Subcutaneous adipose tissue (tissue), 4 donors: ENCODE data around the gene USP43. TPM values are rescaled to one million over a fixed set of nuclear protein-coding genes. Genes with fewer than 3 reads are reported as not detected.

Experiments
- total RNA-seq, 4 donors: library from RNA; depleted of rRNA; stranded (reverse); fragments of >200 nt; gene quantifications; one replicate each; pipeline ENCODE4 v1.1.0, GENCODE V29; 2016
- TF ChIP-seq, protein P1 (sequence below): fragments of 450-650 bp; IDR thresholded peaks from one replicate; pipeline ENCODE4 v1.5.1; 2016; ENCODE audit warnings: low read depth, mild to moderate bottlenecking, control low read depth, antibody characterized with exemption, moderate library complexity

The USP43 gene
- total RNA-seq, 4 donors from 2014 or later: 0.22 to 0.51 TPM; not detected in 2

DNA sequence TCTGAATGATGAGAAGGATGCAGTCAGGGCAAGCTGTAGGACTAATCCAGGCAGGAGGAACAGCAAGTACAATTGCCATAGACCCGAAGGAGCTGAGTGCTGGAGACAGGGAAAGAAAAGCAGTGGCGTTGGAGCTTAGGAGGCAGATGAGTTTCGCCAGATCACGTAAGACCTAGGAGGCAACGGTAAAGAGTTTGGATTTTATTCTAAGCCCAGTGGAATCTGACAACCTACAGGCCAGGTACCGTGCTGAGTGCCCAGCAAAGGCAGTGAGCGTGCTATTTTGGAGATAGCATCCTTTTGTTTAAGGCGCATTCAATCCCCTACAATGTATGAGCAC lies 1.2 kb downstream of the USP43 start:
- TF ChIP-seq, protein P1, sequence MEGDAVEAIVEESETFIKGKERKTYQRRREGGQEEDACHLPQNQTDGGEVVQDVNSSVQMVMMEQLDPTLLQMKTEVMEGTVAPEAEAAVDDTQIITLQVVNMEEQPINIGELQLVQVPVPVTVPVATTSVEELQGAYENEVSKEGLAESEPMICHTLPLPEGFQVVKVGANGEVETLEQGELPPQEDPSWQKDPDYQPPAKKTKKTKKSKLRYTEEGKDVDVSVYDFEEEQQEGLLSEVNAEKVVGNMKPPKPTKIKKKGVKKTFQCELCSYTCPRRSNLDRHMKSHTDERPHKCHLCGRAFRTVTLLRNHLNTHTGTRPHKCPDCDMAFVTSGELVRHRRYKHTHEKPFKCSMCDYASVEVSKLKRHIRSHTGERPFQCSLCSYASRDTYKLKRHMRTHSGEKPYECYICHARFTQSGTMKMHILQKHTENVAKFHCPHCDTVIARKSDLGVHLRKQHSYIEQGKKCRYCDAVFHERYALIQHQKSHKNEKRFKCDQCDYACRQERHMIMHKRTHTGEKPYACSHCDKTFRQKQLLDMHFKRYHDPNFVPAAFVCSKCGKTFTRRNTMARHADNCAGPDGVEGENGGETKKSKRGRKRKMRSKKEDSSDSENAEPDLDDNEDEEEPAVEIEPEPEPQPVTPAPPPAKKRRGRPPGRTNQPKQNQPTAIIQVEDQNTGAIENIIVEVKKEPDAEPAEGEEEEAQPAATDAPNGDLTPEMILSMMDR: no peak

DNA sequence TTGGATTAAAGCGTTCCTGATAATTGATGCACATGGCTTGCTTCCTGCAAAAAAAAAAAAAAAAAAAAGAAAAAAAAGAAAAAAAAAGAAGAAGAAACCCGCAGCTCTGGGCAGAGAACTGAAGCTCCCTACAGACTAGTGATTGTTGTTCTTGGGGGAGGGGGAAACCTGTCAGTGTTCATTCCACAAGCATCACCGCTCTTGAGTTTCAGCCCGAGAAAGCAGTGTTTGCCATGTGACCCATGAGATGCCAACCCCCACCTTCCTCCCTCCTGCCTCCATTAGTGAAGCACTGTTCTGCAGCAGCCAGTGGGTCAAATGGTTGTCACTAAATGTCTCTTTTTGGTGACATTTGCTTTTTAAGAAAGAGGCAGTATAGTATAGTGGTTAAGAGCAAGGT lies 1.7 kb downstream of the USP43 start:
- TF ChIP-seq, protein P1: no peak

DNA sequence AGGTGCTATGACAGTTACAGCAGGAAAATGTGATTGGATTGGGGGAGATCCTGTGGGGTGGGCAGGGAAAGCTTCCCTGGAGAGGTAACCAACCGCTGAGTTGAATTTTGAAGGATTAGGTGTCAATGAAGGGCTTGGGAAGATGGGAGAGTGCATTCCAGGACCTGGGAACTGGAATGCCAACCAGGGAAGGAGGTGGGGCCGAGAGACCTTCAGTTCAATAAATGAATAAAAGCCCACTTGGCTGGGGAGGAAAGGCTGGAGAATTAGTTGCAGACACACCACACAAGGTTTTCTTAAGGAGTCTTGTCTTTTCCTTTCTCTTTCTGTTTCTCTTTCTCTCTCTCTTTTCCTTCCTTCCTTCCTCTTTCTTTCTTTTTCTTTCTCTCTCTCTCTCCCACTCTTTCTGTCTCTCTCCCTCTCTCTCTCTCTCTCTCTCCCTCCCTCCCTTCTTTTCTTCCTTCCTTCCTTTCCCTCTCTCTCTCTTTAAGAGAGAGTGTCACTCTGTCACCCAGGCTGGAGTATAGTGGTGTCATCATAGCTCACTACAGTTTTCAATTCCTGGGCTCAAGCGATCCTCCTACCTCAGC lies 3.3 kb downstream of the USP43 start:
- TF ChIP-seq, protein P1: no peak

DNA sequence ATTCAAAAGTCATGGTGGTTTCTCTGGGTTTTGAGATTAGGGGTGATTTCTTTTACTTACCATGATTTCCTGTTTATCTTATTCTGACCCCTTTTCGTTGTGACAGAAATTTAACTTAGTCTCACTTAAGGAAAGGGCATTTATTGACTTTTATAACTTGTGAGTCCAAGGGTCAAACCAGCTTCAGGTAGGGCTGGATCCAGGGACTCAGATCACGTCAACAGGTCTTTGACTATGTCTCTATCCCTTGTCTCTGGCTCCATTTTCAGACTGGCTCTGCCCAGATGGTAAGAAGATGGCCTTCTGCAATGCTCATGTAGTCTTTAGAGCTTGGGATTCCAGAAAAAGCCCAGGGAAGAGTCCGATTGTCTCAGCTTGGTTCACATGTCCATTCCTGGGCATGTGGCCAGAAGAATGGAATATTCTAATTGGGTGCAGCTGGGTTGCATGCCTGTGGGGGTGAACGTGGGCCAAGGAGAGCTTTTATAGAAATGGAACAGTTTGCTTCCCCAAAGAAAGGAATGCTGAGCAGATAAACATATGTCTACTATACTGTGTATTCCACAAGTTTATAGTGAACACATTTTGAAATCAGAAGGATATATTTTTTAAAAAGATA lies 13.4 kb downstream of the USP43 start:
- TF ChIP-seq, protein P1: no peak

DNA sequence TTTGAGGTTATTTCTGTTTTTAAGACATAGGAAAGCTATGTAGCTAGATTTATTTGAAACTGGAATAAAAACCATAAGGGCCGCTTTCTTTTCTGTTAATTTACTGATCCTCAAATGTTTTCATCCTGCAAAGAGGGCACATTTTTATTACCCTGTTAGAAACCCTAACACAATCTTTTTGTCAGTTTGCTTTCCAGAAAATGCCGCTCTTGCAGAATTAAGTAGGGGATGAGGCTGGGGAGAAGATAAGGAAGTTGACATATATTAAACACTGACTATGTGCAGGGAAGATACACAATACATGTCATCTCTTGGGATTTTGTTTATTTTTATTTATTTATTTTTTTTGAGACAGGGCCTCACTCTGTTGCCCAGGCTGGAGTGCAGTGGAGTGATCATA lies 15.7 kb downstream of the USP43 start:
- TF ChIP-seq, protein P1: no peak

DNA sequence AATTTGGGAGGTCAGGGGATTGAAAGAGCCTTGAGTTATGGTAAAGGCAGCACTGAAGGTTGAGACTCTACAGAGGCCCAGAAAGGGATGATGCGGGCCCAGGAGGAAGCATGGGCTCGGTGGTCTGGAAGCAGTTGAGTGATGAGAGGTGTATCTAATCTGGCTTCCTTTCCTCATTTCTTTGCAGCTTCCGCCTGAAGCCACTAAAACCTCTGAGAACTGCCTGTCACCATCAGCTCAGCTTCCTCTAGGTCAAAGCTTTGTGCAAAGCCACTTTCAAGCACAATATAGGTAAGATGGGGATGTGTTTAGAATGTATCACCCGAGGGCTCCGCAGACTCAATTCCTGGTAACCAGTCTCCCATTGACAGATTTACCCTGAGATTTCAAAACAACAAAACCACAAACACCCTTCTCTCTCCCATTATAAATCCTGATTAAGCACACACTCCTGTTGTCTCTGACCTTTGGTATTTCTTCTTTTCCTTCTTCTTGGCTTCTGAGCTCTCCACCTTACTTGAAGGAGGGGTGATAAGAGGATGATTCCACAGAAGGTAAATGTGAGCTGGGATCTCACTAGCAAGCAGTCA lies 21.2 kb downstream of the USP43 start:
- TF ChIP-seq, protein P1: no peak

DNA sequence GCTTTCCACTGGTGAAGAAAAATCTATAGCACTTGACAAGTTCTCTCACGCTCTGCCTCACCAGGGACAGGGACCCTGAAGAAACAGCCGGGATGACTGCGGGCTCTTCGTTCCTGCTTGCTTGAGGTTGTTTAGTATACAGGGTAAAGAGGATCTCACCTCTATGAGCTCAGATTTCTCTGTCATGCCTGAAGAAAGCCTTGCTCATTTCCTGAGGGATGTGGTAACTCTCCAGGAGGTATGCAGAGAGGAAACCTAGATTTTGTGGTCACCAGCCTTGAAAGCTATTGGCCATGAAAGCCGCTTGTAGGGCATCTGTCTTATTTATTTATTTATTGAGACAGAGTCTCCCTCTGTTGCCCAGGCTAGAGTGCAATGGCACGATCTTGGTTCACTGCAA lies 23.2 kb downstream of the USP43 start:
- TF ChIP-seq, protein P1: no peak
